ENCODE data around the gene GALNT2.

GALNT2 gene

GRCh38 chr1:230255116-230255515, 188.1 kb downstream of the GALNT2 start:
- TF ChIP-seq, protein P1, sequence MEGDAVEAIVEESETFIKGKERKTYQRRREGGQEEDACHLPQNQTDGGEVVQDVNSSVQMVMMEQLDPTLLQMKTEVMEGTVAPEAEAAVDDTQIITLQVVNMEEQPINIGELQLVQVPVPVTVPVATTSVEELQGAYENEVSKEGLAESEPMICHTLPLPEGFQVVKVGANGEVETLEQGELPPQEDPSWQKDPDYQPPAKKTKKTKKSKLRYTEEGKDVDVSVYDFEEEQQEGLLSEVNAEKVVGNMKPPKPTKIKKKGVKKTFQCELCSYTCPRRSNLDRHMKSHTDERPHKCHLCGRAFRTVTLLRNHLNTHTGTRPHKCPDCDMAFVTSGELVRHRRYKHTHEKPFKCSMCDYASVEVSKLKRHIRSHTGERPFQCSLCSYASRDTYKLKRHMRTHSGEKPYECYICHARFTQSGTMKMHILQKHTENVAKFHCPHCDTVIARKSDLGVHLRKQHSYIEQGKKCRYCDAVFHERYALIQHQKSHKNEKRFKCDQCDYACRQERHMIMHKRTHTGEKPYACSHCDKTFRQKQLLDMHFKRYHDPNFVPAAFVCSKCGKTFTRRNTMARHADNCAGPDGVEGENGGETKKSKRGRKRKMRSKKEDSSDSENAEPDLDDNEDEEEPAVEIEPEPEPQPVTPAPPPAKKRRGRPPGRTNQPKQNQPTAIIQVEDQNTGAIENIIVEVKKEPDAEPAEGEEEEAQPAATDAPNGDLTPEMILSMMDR (IDR thresholded peaks at IDR 0.05; ENCODE audit: control insufficient read depth, extremely low read depth, insufficient read depth), result no peak
- DNase-seq (ENCODE audit: low read depth), result no peak
- H3K4me3 ChIP-seq (ENCODE audit: low read depth, low read length), result no peak overlapping the region

DNA sequence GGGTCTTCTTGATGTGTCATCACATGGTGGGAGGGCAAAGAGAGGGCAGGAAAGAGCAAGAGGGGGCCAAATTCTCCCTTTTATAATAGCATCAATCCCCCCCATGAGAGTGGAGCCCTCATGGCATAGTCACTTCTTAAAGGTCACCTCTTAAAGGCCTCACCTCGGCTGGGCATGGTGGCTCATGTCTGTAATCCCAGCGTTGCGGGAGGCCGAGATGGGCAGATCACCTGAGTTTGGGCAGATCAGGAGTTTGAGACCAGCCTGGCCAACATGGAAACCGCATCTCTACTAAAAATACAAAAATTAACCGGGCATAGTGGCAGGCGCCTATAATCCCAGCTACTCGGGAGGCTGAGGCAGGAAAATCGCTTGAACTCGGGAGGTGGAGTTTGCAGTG, 189.0 kb downstream of the GALNT2 start:
- no peak for DNase-seq (ENCODE audit: low read depth)
- TF ChIP-seq, protein P1 (IDR thresholded peaks at IDR 0.05; ENCODE audit: control insufficient read depth, extremely low read depth, insufficient read depth), result no peak
- no peak overlapping the region for H3K4me3 ChIP-seq (ENCODE audit: low read depth, low read length)

DNA sequence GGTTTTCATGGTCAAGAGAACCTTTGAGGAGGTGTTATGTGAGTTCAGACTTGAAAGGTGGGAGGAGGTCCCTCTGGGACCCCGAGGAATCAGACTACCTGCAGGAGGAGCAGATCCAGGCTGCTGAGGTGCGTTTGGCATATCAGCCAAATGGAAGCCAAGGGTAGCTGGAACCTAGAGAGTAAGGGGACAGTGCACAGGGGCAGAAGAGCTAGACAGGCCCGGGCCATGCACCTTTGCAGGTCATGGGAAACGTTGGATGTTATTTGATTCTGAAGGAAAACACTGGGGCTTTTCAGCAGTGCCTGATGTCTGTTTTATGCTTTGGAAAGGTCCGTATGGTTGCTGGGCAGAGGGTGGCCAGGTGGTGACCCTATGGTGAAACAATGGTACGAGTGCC, 189.9 kb downstream of the GALNT2 start:
- TF ChIP-seq, protein P1 (IDR thresholded peaks at IDR 0.05; ENCODE audit: control insufficient read depth, extremely low read depth, insufficient read depth), result no peak
- no peak for DNase-seq (ENCODE audit: low read depth)
- no peak overlapping the region for H3K4me3 ChIP-seq (ENCODE audit: low read depth, low read length)

DNA sequence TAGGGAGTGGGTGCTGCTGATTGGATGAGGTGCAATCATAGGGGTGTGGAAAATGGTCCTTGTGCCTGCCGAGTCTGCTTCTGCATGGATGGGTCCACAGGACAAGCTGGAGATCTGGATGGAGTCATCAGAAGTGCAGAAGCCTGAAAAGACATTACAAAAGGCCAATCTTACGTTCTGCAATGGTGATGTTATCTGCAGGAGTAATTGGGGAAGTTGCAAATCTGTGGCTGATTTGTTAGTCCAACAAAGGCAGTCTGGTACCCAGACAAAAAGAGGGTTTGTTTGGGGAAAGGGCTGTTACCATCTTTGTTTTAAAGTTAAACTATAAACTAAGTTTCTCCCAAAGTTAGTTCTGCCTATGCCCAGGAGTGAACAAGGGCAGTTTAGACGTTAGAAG, 192.6 kb downstream of the GALNT2 start:
- TF ChIP-seq, protein P1 (IDR thresholded peaks at IDR 0.05; ENCODE audit: control insufficient read depth, extremely low read depth, insufficient read depth), result no peak
- no peak for DNase-seq (ENCODE audit: low read depth)
- H3K4me3 ChIP-seq (ENCODE audit: low read depth, low read length), result no peak overlapping the region

GRCh38 chr1:230260831-230261230, 193.8 kb downstream of the GALNT2 start:
- TF ChIP-seq, protein P1 (IDR thresholded peaks at IDR 0.05; ENCODE audit: control insufficient read depth, extremely low read depth, insufficient read depth), result no peak

DNA sequence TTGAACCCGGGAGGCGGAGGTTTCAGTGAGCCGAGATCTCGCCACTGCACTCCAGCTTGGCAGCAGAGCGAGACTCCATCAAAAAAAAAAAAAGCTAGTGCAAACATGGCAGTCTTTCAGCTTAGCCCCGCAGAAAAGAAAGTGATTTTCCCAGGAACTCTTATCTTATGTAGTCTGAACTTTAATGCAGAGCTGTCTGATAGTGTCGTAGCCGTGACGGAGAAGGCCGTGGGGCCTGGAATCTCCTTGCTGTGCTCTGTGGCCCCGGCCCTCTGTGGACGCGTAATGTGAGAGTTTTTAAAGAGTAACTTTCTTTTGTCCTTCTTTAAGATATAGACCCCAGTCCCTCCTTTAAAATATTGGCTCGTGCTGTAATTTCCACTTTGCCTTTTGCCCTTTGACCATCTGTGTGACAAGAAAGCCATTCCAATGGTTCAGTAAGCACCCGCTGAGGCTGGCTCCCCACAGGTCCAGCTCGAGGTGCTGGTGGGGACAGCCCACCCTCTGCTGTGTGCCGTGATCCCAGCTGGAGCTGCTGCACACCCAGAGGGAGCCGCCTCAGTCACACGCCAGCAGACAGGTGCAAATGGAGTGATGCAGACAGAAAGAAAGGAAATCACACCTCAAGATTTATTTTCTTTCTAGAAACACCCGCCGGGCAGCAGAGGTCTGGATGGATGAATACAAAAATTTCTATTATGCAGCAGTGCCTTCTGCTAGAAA, 195.1 kb downstream of the GALNT2 start:
- no peak for DNase-seq (ENCODE audit: low read depth)
- TF ChIP-seq, protein P1 (IDR thresholded peaks at IDR 0.05; ENCODE audit: control insufficient read depth, extremely low read depth, insufficient read depth), result no peak
- no peak overlapping the region for H3K4me3 ChIP-seq (ENCODE audit: low read depth, low read length)

More at GRCh38 chr1:230260831-230261230, 193.8 kb downstream of the GALNT2 start:
- DNase-seq (ENCODE audit: low read depth), result no peak
- H3K4me3 ChIP-seq (ENCODE audit: low read depth, low read length), result no peak overlapping the region
